Stomach (tissue), 9 donors: ENCODE measurements around the gene ALKBH2. TPM values are rescaled to one million over a fixed set of nuclear protein-coding genes. Genes with fewer than 3 reads are reported as not detected.

Source experiments
- DNase-seq, 2 donors: peaks; one replicate each; pipeline versions ENCODE4 v3.0.0 to v3.0.0-alpha.2; 2013 to 2019
- H3K27ac ChIP-seq, 5 donors: fragments of 200-600 bp in 4 of 5; sonication (generic) in 4 of 5; one replicate each; pipeline ENCODE4 v1.5.1; 2013 to 2019; ENCODE audit warnings: mild to moderate bottlenecking in 1 of 5, moderate library complexity in 1 of 5
- H3K27me3 ChIP-seq, 3 donors: fragments of 200-600 bp; sonication (generic); one replicate each; pipeline ENCODE4 v1.5.1; 2017 to 2019; ENCODE audit warnings: mixed run types in 1 of 3
- H3K36me3 ChIP-seq, 4 donors: fragments of 200-600 bp; sonication (generic); 1 replicate in 3 of 4; 2 replicates in 1 of 4; pipeline ENCODE4 v1.5.1; 2016 to 2019
- H3K4me1 ChIP-seq, 4 donors: fragments of 200-600 bp; sonication (generic); one replicate each; pipeline ENCODE4 v1.5.1; 2016 to 2019
- H3K4me3 ChIP-seq, 4 donors: fragments of 200-600 bp; sonication (generic) in 3 of 4; one replicate each; pipeline ENCODE4 v1.5.1; 2016 to 2019; ENCODE audit warnings: mild to moderate bottlenecking in 1 of 4
- H3K9me3 ChIP-seq, 4 donors: fragments of 200-600 bp; sonication (generic); one replicate each; pipeline ENCODE4 v1.5.1; 2016 to 2019
- EP300 ChIP-seq: sonication (generic); formaldehyde crosslinking; IDR thresholded peaks from one replicate; pipeline ENCODE4 v1.6.1; 2017; ENCODE audit warnings: antibody characterized with exemption
- POLR2A ChIP-seq, 4 donors: fragments of 450-650 bp; IDR thresholded peaks; one replicate each; pipeline ENCODE4 v1.6.1; 2016; ENCODE audit warnings: antibody characterized with exemption in 4 of 4, control low read depth in 2 of 4, mild to moderate bottlenecking in 1 of 4, moderate library complexity in 1 of 4
- POLR2AphosphoS5 ChIP-seq, 3 donors: sonication (generic); formaldehyde crosslinking; IDR thresholded peaks; one replicate each; pipeline ENCODE4 v1.6.1; 2016; ENCODE audit warnings: antibody characterized with exemption in 3 of 3
- WGBS, 5 donors: extraction: QIAGEN DNeasy Blood & Tissue Kit in 3 of 5; methylation state at CpG; one replicate each; pipeline versions ENCODE4 v1.1.5 to v1.1.7; 2013 to 2018; 5-methylcytosine and 5-hydroxymethylcytosine counted together
- intact Hi-C: fragments of 100-400 bp; cut with DNase I; formaldehyde crosslinking; loops from one replicate; pipeline ENCODE4 v1.15.1; 2023; ENCODE audit warnings: low total_unique reads
- polyA plus RNA-seq, 3 donors: library from polyadenylated mRNA; stranded (reverse); fragments of 200-250 nt; gene quantifications; one replicate each; pipeline ENCODE4 v1.2.3, GENCODE V29; 2013
- total RNA-seq, 5 donors: library from RNA; depleted of rRNA; stranded (reverse); fragments of >200 nt; gene quantifications; one replicate each; pipeline versions ENCODE4 v1.1.0 to v1.2.3, GENCODE V29; 2014 to 2016
- TF ChIP-seq, protein P1 (sequence below), 7 experiments: fragments of 450-650 bp in 4 of 7; fragments of 200-600 bp in 3 of 7; sonication (generic) in 3 of 7; IDR thresholded peaks; one replicate each; pipeline ENCODE4 v1.5.1; 2016 to 2019; ENCODE audit warnings: antibody characterized with exemption in 7 of 7, control low read depth in 2 of 7, mild to moderate bottlenecking in 1 of 7
- donor health status: healthy with polysubstance abuse.
- donor health status: Bipolar disorder and iron deficiency.
- donor health status: healthy.

The ALKBH2 gene
- total and polyA plus RNA-seq, 8 donors = 12.3 to 33.3 (median 22.3) TPM; not detected in 1

DNA sequence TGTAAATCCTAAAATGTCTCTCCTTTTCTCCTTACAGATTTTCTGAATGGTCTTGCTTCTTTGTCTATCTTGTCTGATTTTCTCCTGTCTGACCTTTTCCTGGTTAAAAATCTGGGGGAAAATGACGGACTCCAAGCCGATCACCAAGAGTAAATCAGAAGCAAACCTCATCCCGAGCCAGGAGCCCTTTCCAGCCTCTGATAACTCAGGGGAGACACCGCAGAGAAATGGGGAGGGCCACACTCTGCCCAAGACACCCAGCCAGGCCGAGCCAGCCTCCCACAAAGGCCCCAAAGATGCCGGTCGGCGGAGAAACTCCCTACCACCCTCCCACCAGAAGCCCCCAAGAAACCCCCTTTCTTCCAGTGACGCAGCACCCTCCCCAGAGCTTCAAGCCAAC lies 46.1 kb upstream of the ALKBH2 start:
- peaks cover 4 to 19% (median 11%) of the 10 kb centered on the region in 4 donors for H3K4me1 ChIP-seq
- peak overlapping the region in 1 of 5 donors; percentile 22 for H3K27ac ChIP-seq
- H3K9me3 ChIP-seq = no peaks in the 10 kb centered on the region
- TF ChIP-seq POLR2A (IDR thresholded peaks at IDR 0.05) = no peak
- no peak for TF ChIP-seq EP300
- TF ChIP-seq, protein P1, sequence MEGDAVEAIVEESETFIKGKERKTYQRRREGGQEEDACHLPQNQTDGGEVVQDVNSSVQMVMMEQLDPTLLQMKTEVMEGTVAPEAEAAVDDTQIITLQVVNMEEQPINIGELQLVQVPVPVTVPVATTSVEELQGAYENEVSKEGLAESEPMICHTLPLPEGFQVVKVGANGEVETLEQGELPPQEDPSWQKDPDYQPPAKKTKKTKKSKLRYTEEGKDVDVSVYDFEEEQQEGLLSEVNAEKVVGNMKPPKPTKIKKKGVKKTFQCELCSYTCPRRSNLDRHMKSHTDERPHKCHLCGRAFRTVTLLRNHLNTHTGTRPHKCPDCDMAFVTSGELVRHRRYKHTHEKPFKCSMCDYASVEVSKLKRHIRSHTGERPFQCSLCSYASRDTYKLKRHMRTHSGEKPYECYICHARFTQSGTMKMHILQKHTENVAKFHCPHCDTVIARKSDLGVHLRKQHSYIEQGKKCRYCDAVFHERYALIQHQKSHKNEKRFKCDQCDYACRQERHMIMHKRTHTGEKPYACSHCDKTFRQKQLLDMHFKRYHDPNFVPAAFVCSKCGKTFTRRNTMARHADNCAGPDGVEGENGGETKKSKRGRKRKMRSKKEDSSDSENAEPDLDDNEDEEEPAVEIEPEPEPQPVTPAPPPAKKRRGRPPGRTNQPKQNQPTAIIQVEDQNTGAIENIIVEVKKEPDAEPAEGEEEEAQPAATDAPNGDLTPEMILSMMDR (IDR thresholded peaks at IDR 0.05) = no peak
- TF ChIP-seq POLR2AphosphoS5 (IDR thresholded peaks at IDR 0.05) = no peak
- H3K4me3 ChIP-seq = no peak overlapping the region
- intact Hi-C loops = no loop called here
- WGBS, 5 donors = 86 to 94% (median 91%) methylated on average over 7 to 9 of the region's 9 CpGs
- peaks cover 0 to 27% (median 18%) of the 10 kb centered on the region in 4 donors for H3K36me3 ChIP-seq
- H3K27me3 ChIP-seq = no peaks in the 10 kb centered on the region
- DNase-seq = no peak

- no peaks in the 10 kb centered on the region for H3K27me3 ChIP-seq
- no peak overlapping the region for H3K4me3 ChIP-seq
- 76 to 95% (median 92%) methylated on average over 2 of the region's 2 CpGs for WGBS, 5 donors
- TF ChIP-seq EP300 (no peak), POLR2AphosphoS5 (IDR thresholded peaks at IDR 0.05) (no peak), POLR2A (IDR thresholded peaks at IDR 0.05) (no peak)
- TF ChIP-seq, protein P1 (IDR thresholded peaks at IDR 0.05) = no peak
- intact Hi-C loops = no loop called here
- H3K4me1 ChIP-seq = peaks cover 0 to 16% (median 11%) of the 10 kb centered on the region in 4 donors
- H3K36me3 ChIP-seq = peaks cover 0 to 27% (median 18%) of the 10 kb centered on the region in 4 donors
- no peak for DNase-seq
- peak overlapping the region in 4 of 5 donors; percentile 27 to 68 (median 47) for H3K27ac ChIP-seq
- no peaks in the 10 kb centered on the region for H3K9me3 ChIP-seq
Measured at GRCh38 chr12:109137055-109137454, 43.8 kb upstream of the ALKBH2 start.

- H3K27ac ChIP-seq = peak overlapping the region in 3 of 5 donors; percentile 11 to 70 (median 39)
- intact Hi-C loops = no loop called here
- no peak overlapping the region for H3K4me3 ChIP-seq
- peaks cover 0 to 4% (median under 1%) of the 10 kb centered on the region in 4 donors for H3K36me3 ChIP-seq
- 39 to 65% (median 51%) methylated on average over 5 to 6 of the region's 6 CpGs for WGBS, 5 donors
- no peaks in the 10 kb centered on the region for H3K27me3 ChIP-seq
- TF ChIP-seq EP300 = no peak
- TF ChIP-seq, protein P1 (IDR thresholded peaks at IDR 0.05) = peak in 4 of 7 experiments; percentile 11 to 45 (median 30)
- peak in 1 of 3 donors; percentile 27 for TF ChIP-seq POLR2AphosphoS5 (IDR thresholded peaks at IDR 0.05)
- H3K9me3 ChIP-seq = no peaks in the 10 kb centered on the region
- DNase-seq = peak in 1 of 2 donors; percentile 31
- peaks cover 11 to 33% (median 20%) of the 10 kb centered on the region in 4 donors for H3K4me1 ChIP-seq
Measured at GRCh38 chr12:109134186-109134917, 41.1 kb upstream of the ALKBH2 start.

- H3K27ac ChIP-seq = peak overlapping the region; percentile 5 to 78 (median 50)
- intact Hi-C loops = no loop called here
- WGBS, 5 donors = 51 to 72% (median 59%) methylated on average over 19 to 24 of the region's 24 CpGs
Measured at GRCh38 chr12:109131154-109132050, 38.1 kb upstream of the ALKBH2 start.

More at GRCh38 chr12:109131154-109132050, 38.1 kb upstream of the ALKBH2 start:
- TF ChIP-seq EP300 (no peak), POLR2AphosphoS5 (IDR thresholded peaks at IDR 0.05) (no peak), POLR2A (IDR thresholded peaks at IDR 0.05) (no peak)
- TF ChIP-seq, protein P1 (IDR thresholded peaks at IDR 0.05) = no peak
- Histone ChIP-seq H3K9me3 (no peaks in the 10 kb centered on the region), H3K36me3 (no peaks in the 10 kb centered on the region), H3K4me1 (peaks cover 11 to 43% (median 26%) of the 10 kb centered on the region in 4 donors), H3K4me3 (peak overlapping the region in 1 of 4 donors; percentile 2), H3K27me3 (no peaks in the 10 kb centered on the region)
- DNase-seq = peak; percentile 27 to 71
